HG02970 (cell line): ENCODE data around the gene DYRK1A.
"Not testable (repeated sequence)": the region's sequence is repeated elsewhere in the genome, so short reads cannot be mapped to it uniquely, and the experiment has no call there.

ENCODE experiments used
- ATAC-seq: cut with Tn5 transposase; IDR thresholded peaks from one replicate; pipeline ENCODE4 v1.9.1; 2021; ENCODE audit warnings: mild to moderate bottlenecking, moderate library complexity, moderate number of reproducible peaks; ENCODE audit not compliant: unreplicated experiment, low FRiP score

Gene DYRK1A

DNA sequence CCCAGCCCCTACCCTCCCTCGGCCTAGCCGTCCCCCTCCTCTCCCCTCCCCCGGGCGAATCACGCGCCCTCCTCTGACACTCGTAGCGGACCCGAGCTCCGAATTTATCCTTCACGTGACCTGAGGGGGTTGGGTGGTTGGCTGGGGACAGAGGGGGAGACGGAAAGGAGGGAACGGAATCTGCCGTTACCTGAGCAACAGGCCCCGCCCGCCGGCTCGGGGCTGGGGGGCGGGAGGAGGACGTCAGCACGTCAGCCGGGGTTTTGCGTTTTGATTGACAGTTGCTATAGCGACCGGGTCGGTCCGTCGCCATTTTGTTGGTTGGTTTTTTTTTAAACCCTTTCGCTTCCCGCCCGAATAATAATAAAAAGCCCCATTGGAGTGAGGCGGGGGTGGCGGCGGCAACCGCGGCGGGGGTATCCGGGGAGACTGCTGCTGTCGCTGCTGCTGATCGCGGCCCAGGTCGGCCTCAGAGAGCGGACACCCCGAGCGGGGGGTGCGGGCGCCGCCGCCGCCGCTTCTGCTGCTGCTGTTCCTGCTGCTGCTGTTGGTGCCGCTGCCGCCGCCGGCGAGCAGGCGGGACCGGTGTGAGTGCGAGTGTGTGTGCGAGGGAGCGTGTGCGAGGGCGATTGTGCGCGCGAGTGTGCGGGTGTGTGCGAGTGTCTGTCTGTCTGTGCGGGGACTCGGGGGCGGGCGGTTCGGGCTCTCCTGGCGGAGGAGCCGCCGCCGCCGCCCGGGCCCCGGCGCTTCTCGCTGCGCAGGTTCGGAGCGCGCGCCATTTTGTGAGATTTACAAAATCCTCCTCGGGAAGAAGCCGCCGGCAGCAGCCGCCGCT is at the start of gene DYRK1A:
TSS of gene DYRK1A (plus strand) at position 292 of the 835 bp plus-strand sequence. CDS start 53,602 bp downstream, outside the sequence.
- ATAC-seq, result peak; percentile 65

DNA sequence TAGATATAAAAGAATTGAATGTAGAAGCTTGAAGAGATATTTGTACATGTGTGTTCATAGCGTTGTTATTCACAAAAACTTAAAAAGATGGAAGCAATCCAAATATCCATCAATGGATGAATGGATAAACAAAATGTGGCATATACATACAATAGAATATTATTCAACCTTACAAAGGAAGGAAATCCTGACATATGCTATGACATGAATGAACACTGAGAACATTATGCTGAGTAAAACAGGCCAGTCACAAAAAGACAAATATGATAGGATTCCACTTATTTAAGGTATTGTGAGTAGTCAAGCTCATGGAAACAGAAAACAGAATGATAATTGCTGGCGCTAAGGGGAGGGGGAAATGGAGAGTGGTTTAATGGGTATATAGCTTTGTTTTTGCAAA is 47.0 kb upstream of the DYRK1A start:
- ATAC-seq, result no peak

DNA sequence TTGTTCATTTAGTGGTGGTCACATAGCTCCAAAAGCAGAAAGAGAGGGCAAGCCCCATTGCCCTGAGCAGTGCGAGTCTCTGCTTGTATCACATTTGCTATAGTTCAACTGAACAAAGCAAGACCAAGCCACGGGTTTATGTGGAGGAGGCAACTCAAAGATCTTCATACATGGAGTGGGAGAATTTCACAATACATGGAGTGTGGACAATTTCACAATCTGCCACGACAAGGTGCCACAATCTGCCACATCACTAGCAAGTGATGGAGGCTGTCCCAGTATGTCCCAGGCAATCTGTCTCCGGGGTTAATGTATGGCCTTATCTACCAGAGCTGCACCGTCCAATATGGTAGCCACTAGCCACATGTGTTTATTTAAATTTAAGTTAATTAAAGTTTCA is 44.5 kb upstream of the DYRK1A start:
- no peak for ATAC-seq

DNA sequence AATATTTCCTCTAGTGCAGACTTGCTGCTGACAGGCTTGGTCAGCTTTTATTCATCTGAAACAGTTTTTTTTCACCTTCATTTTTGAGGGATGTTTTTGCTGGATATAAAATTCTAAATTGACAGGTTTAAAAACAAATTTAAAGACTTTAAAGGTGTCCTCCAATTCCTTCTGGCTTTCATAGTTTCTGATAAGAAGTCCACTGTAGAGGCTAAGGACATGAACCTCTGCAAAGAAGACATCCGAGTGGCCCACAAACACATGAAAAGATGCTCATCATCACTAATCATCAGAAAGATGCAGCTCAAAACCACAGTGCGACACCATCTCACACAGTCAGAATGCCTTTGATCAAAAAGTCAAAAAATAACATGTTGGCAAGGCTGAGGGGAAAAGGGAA is 42.0 kb upstream of the DYRK1A start:
- no peak for ATAC-seq

DNA sequence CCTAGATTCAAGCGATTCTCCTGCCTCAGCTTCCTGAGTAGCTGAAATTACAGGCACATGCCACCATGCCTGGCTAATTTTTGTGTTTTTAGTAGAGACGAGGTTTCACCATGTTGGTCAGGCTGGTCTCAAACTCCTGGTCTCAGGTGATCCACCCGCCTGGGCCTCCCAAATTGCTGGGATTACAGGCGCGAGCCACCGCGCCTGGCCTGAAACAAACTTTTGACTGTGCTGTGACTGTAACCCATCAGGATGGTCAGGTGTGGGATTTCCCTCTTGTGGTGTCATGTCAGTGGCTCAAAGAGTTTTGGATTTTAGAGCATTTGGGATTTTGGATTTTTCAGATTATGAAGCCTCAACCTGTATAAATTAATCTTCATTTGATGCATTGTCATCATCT is 38.4 kb upstream of the DYRK1A start:
- not testable (repeated sequence) for ATAC-seq

DNA sequence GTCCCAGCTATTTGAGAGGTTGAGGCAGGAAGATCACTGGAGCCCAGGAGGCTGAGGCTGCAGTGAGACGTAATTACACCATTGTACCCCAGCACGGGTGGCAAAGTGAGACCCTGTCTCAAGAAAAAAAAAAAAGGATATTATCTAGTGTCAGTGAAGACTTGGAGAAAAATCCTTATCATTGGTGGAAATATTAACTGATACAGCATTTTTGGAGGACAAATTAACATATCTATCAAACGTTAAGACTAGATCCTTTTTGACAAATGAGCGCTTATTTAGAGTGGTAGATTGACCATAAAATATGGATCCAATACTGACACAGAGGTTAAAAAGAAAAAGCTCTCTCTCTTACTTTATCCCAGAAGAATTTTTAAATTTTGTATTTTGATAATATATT is 35.2 kb upstream of the DYRK1A start:
- ATAC-seq, result no peak

DNA sequence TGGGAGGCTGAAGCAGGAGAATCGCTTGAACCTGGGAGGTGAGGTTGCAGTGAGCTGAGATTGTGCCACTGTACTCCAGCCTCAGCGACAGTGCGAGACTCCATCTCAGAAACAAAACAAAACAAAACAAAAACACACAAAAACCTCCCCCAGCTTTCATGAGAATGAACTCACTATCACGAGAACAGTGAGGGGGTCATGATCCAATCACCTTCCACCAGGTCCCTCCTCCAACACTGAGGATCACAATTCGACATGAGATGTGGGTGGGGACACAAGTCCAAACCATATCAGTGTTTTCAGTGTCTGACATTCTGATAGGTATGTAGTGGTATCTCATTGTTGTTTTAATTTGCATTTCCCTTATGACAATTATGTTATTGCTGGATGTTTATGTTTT is 31.5 kb upstream of the DYRK1A start:
- ATAC-seq, result no peak

DNA sequence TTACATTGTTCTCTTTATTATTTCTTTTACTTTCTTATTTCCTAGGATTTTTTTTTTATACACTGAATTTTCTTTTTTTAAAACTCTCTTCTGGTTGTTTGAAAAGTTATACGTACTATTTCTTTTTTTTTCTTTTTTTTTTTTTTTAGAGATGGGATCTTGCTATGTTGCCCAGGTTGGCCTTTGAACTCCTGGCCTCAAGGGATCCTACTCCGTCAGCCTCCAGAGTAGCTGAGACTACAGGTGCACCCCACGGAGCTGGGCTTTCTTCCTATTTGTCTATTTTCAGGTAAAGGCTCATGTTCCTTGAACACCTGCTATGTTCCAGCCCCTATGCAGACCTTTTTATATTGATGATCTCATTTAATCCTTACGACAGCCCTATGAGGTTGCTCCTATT is 29.4 kb upstream of the DYRK1A start:
- no peak for ATAC-seq

DNA sequence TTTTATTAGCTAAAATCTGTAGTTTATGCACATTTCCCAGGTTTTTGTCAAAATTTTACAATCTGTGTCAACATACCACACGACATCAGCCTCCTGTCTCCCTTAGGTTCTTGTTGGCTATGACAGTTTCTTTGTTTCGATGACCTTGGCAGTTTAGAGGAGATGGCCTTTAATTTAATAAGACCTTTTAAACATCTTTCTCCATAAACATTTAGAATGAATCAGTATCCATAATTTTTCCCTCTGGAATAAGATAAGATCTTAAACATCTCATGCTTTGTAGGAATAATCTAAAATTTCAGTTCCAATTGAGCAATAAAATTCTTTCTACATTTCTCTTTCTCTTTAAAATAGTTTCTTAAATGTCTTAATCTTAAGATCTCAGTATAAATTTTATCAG is 28.7 kb upstream of the DYRK1A start:
- ATAC-seq, result no peak

DNA sequence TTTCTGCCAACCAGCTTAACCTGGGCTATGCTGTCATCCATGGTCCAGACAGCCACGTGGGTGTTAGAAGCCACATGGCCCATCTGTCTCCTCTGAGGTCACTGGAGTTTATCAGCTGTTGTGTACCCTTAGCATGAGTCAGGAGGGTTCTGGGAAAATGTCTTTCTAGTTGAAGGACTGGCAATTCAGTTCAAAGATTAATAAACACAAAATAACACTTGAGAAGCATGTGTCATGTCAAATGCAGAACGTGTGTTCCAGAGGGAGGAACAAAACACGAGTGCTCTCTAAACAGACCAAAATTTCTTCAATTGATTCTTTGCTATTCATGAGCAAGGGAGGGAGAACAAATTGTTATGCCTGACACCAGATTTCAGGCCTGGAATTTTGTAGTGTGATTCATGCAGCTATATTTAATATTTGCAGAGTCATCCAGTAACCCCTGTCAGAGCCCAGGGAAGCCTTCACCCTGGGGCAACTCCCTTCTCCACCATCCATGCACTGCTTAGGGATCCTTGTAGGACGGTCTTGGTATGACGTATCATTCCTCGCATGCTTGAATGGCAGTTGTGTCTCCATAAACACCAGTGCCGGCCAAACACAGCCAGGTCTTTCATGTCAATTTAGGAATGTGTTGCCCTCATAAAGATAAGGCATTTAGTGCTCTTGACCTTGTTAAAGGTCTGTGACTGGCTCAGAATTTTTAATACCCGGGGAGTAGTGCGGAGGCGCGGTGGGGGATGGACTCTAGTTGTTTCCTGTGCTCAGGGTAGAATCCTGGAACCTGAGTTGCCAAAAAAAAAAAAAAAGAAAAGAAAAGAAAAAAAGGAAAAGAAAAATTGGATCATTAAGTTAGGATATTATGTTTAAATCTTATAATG is 27.7 kb upstream of the DYRK1A start:
- no peak for ATAC-seq

DNA sequence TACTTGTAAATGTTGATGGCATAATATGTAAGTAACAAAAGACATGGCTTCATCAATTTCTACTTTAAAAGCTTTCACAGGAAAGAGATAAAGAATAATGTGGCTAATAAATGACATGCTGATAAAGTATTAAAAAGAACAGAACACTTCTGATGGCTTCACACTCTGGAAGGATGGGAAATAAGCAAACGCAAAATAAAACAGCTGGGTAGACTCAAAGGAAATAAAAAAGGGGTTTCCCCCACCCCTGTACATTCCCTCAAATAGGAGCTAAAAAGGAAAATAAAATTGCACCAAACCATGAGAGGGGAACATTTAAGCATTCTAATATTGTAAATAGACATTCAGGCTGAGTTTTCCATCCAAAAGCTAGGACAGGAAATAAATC is 27.0 kb upstream of the DYRK1A start:
- ATAC-seq, result no peak

DNA sequence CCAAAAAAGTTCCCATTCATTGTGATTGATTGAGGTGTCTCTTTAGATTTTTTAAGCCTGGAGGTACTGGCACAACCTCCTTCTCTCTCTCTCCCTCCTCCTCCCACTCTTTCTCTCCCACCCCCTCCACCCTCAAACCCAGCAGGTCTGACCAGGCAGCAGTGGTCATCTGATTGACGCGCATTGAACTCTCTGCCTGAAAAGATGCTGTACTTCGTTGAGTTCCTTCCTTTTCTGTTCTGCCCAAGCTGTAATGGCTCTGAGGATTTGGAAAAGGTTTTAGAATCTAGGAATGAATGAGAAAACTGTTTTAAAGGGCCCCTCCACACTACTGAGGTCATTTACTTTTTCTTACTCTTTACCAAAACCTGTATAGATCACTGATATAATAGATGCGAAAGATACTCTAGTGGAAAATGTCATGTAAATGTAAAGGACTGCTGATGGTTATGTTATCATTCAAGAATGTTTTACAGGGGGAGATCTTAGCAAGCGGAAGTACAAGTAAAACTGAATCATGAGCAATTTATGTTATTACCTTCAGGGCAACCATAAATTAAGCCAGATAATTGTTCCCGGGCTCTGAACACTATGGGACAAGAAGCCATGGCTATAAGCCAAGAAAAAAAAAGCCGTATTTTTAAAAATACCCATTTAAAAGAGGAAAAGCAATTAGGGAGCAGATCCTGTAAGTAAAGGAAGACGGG is 25.2 kb upstream of the DYRK1A start:
- no peak for ATAC-seq

DNA sequence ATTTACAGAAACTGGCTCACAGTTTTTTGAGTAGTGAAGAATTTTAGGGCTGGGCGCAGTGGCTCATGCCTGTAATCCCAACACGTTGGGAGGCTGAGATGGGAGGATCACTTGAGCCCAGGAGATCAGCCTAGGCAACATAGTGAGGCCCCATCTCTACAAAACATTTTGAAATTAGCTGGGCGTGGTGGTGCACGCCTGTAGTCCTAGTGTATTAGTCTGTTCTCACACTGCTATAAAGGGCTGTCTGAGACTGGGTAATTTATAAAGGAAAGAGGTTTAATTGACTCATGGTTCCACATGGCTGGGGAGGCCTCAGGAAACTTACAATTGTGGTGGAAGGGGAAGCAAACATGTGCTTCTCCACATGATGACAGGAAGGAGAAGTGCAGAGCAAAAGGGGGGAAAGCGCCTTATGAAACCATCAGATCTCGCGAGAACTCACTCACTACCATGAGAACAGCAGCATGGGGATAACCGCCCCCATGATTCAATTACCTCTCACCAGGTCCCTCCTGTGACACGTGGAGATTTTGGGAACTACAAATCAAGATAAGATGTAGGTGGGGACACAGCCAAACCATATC is 24.4 kb upstream of the DYRK1A start:
- ATAC-seq, result no peak

DNA sequence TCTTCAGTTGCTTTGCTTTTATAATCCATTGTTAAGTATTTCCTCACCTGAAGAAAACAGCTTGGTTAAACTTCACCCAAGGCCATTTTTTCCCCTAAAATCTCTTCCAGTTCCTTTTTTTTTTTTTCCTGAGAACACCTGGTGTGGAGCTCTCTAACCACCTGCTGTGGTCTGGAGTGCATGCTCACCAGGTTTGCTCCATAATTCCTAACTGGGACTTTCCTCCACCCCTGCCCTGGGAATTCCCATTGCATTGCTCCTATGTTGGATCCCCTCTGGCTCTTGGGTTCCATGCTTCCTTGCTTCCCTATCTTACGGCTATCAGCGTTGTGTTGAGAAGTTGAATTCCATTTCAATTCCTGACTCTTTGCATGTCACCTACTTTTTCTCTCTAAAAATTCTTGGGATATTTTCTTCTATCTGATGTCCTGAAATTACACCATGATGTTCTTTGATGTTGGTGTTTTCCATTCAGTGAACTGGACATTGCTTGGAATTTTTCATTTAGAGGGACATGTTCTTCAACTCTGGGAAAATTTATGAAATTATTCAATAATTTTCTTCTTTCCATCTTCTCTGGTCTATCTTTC is 19.6 kb upstream of the DYRK1A start:
- ATAC-seq, result no peak

DNA sequence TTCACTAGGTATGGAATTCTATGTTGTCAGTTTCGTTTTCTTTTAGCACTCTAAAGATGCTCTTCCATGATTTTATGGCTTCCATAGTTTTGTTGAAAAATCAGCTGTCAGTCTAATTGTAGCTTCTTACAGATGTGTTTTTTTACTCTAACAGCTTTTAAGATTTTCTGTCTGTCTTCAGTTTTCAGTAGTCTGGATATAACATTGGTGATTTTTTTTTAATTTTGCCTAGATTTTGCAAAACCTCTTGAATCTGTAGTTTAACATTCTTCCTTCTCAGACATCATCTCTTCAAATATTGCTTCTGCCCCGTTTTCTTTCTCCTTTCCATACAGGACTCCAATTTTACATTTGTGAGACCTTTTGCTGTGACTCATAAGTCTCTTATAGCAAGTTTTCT is 17.9 kb upstream of the DYRK1A start:
- ATAC-seq, result no peak

DNA sequence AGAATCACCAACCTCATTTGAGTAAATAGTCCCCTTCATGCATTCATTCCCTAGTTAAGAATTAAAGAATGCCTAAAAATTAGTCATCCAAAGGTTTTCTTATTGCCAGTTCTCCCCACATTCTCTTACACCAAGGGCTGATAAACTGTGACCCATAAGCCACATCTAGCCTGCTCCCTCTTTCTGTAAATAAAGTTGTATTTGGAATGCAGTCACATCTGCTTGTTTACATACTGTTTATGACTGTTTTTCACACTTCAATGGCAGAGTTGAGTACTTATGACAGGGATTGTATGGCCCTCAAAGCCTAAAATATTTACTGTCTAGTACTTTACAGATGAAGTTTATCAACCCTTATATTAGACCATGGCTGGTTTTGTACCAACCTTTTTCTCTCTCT is 16.1 kb upstream of the DYRK1A start:
- no peak for ATAC-seq

DNA sequence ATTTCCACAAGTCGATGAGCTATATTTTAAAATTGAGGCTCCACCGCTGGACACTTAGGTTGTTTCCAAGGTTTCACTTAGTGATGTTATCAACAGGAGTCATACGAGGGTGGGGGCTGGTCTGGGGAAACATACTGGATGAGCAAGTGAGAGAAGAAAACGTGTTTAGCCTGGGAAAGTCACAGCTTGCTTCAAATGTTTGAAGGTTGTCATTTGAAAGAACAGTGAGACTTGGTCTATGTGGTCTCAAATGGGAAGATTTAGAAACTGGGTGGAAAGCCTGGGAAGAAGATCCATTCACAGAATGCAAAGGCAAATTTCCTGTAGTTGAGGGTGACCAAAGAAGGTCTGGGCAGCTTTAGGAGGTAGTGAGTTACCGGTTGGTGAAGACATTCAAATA is 9.9 kb upstream of the DYRK1A start:
- ATAC-seq, result no peak

DNA sequence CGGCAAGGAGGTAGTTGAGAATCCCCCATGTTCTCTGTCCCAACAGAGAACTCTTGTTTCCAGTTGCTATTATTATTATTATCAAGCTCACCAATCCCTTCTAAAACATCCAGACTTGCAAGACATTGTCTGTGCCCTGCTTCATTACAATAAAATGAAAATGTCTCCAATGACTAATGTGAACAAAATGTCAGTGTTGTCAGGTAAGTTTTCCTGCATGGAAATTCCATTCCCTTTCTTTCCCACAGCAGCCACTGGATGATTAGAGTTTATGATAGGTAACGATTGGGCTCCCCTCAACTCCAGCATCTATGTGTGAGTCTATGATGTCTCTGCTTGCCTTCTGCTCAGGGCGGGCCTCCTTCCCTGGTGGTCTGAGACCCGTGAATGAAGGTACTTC is 8.9 kb upstream of the DYRK1A start:
- ATAC-seq, result no peak

DNA sequence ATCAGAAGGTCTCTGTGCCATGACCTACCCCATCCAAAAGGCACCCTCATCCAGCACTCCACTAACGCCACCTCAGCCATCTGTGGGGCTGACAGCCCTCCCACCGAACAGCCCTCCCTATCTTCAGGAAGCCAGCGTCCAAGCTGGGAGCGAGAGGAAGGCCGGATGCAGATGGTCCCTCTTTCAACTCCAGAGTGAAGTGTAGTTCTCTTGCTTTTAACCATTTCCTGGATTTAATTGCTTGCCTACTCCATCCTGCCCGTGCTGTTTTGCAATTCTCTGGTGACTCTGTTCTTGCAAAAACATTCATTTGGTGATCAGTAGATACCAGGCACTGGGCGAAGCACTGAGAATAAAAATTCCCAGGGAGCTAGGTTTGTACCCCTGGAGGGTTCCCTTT is 8.2 kb upstream of the DYRK1A start:
- no peak for ATAC-seq

DNA sequence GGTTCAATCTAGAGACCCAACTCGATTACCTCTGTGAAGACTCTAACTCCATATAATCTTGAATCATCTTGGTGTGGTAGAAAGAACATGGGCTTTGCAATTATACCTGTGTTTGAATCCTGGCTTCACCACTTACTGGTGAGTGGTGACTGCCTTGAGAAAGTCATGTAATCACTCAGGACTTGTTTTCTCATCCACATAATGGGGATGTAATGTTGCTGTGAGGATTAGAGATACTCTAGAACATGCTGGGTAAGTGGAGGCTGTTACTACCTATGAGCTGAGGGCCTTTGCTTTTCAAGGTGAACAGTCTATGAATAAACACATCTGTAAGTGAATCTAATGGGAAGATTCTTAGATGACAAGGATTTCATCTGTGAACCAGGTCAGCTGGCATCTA is 2.6 kb upstream of the DYRK1A start:
- ATAC-seq, result no peak
